Panc1 (cell line): ENCODE measurements around the gene PFKFB3. TPM values are rescaled to one million over a fixed set of nuclear protein-coding genes. Genes with fewer than 3 reads are reported as not detected.

Experiments
- ATAC-seq: fragments of 200-7000 bp; cut with Tn5 transposase; 2 replicates; pipeline ENCODE4 v1.9.1; 2020; ENCODE audit warnings: mild to moderate bottlenecking, moderate library complexity
- BruUV-seq: library from RNA; stranded (reverse); fragments of 400-500 nt; replicated peaks from 2 replicates; lab custom pipeline; 2021; lab: Mats Ljungman, UMichigan
- CTCF ChIA-PET: fragments of 300-600 bp; sonication (Branson Sonifier 250); formaldehyde crosslinking; loops from one replicate; lab custom pipeline; 2022; ENCODE audit warnings: antibody characterized with exemption; lab: Charles Lee
- POLR2A ChIA-PET: fragments of 300-600 bp; sonication (Branson Sonifier 250); formaldehyde crosslinking; loops from one replicate; lab custom pipeline; 2022; ENCODE audit warnings: antibody characterized with exemption; lab: Charles Lee
- DNase-seq: peaks from one replicate; pipeline ENCODE4 v3.0.0-alpha.2; 2010; ENCODE audit warnings: low read depth, low spot score
- H3K27ac ChIP-seq: 2 replicates; pipeline ENCODE4 v1.5.1; 2011; ENCODE audit warnings: mild to moderate bottlenecking, low read length, inconsistent platforms
- H3K27me3 ChIP-seq: fragments of 200-500 bp; sonication (Bioruptor generic); 2 replicates; pipeline ENCODE4 v1.6.0; 2014; ENCODE audit warnings: low read length, inconsistent platforms; ENCODE audit not compliant: control insufficient read depth, insufficient read depth
- H3K36me3 ChIP-seq: fragments of 200-500 bp; sonication (Bioruptor generic); 2 replicates; pipeline ENCODE4 v1.5.1; 2014; ENCODE audit warnings: inconsistent platforms, mild to moderate bottlenecking, low read length, moderate library complexity; ENCODE audit not compliant: control insufficient read depth, insufficient read depth
- H3K4me1 ChIP-seq: 2 replicates; pipeline ENCODE4 v1.5.1; 2011; ENCODE audit warnings: inconsistent platforms, mild to moderate bottlenecking, low read length, moderate library complexity; ENCODE audit not compliant: control insufficient read depth, insufficient read depth
- H3K4me3 ChIP-seq, 2 experiments: 2 replicates each; pipeline ENCODE4 v1.5.1; 2011 to 2012; ENCODE audit warnings: low read depth in 2 of 2, low read length in 2 of 2, mild to moderate bottlenecking in 2 of 2, inconsistent platforms in 1 of 2, moderate library complexity in 1 of 2
- H3K9me3 ChIP-seq: fragments of 200-500 bp; sonication (Bioruptor generic); 2 replicates; pipeline ENCODE4 v1.5.1; 2014; ENCODE audit warnings: low read depth, mild to moderate bottlenecking, inconsistent platforms, low read length, moderate library complexity; ENCODE audit not compliant: control insufficient read depth, insufficient read depth
- POLR2AphosphoS5 ChIP-seq: IDR thresholded peaks from 2 replicates; pipeline ENCODE4 v1.6.1; 2012; ENCODE audit warnings: mild to moderate bottlenecking, low read depth, low read length, moderate library complexity
- SIN3A ChIP-seq: IDR thresholded peaks from 2 replicates; pipeline ENCODE4 v1.6.1; 2012; ENCODE audit warnings: low read depth, mild to moderate bottlenecking, low read length, moderate library complexity, borderline replicate concordance; ENCODE audit not compliant: insufficient read depth
- TCF7L2 ChIP-seq: IDR thresholded peaks from 2 replicates; pipeline ENCODE4 v1.6.1; 2011; ENCODE audit warnings: mild to moderate bottlenecking, low read depth, low read length, inconsistent platforms
- in situ Hi-C: cut with HindIII; loops from 2 replicates; pipeline ENCODE4 v1.10.0; 2016; ENCODE audit warnings: low sequenced_read_pairs, low pct_unique_long_range_greater_than_20kb
- intact Hi-C: fragments of 100-400 bp; cut with micrococcal nuclease; formaldehyde crosslinking; loops from one replicate; pipeline ENCODE4 v1.10.0; 2022; ENCODE audit not compliant: unreplicated experiment
- total RNA-seq: library from RNA; stranded (reverse); gene quantifications from one replicate; pipeline ENCODE4 v1.2.1, GENCODE V29; 2021; ENCODE audit not compliant: unreplicated experiment
- TF ChIP-seq, protein P1 (sequence below): fragments of 450-650 bp; IDR thresholded peaks from 2 replicates; pipeline ENCODE4 v1.5.1; 2017; ENCODE audit warnings: mild to moderate bottlenecking
- TF ChIP-seq, protein P2 (sequence below), 2 experiments: IDR thresholded peaks; 2 replicates each; pipeline ENCODE4 v1.6.1; 2011 to 2012; ENCODE audit warnings: low read depth in 2 of 2, control low read depth in 1 of 2, low read length in 1 of 2, mild to moderate bottlenecking in 1 of 2, moderate library complexity in 1 of 2; ENCODE audit not compliant: insufficient read depth in 1 of 2

PFKFB3 gene
- total RNA-seq, 1 experiment from 2014 or later, result 17.1 TPM

DNA sequence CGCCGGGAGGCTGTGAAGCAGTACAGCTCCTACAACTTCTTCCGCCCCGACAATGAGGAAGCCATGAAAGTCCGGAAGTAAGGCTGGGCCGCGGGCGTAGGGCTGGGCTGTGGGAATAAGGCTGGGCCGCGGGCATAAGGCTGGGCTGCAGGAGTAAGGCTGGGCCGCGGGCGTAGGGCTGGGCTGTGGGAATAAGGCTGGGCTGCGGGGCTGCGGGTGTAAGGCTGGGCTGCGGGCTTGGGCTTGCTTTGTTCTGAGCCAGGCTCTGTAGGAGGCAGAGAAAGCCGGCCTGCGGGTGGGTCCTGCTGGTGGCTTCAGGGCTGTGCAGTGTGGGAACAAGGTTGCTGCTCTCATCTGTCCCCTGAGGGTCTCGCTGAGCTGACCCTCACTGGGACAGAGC lies 12.5 kb downstream of the PFKFB3 start:
- Histone ChIP-seq H3K27me3 (no peaks in the 10 kb centered on the region), H3K4me1 (no peaks in the 10 kb centered on the region), H3K27ac (no peak overlapping the region), H3K9me3 (no peaks in the 10 kb centered on the region), H3K4me3 (no peak overlapping the region), H3K36me3 (no peaks in the 10 kb centered on the region)
- in situ Hi-C loops, result no loop called here
- intact Hi-C loops, result no loop called here
- no peak for DNase-seq
- BruUV-seq, result no TSS peak
- ChIA-PET POLR2A (no interaction called here), CTCF (no interaction called here)
- TF ChIP-seq, protein P1, sequence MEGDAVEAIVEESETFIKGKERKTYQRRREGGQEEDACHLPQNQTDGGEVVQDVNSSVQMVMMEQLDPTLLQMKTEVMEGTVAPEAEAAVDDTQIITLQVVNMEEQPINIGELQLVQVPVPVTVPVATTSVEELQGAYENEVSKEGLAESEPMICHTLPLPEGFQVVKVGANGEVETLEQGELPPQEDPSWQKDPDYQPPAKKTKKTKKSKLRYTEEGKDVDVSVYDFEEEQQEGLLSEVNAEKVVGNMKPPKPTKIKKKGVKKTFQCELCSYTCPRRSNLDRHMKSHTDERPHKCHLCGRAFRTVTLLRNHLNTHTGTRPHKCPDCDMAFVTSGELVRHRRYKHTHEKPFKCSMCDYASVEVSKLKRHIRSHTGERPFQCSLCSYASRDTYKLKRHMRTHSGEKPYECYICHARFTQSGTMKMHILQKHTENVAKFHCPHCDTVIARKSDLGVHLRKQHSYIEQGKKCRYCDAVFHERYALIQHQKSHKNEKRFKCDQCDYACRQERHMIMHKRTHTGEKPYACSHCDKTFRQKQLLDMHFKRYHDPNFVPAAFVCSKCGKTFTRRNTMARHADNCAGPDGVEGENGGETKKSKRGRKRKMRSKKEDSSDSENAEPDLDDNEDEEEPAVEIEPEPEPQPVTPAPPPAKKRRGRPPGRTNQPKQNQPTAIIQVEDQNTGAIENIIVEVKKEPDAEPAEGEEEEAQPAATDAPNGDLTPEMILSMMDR, result no peak
- TF ChIP-seq POLR2AphosphoS5 (no peak), SIN3A (no peak), TCF7L2 (no peak)
- TF ChIP-seq, protein P2, sequence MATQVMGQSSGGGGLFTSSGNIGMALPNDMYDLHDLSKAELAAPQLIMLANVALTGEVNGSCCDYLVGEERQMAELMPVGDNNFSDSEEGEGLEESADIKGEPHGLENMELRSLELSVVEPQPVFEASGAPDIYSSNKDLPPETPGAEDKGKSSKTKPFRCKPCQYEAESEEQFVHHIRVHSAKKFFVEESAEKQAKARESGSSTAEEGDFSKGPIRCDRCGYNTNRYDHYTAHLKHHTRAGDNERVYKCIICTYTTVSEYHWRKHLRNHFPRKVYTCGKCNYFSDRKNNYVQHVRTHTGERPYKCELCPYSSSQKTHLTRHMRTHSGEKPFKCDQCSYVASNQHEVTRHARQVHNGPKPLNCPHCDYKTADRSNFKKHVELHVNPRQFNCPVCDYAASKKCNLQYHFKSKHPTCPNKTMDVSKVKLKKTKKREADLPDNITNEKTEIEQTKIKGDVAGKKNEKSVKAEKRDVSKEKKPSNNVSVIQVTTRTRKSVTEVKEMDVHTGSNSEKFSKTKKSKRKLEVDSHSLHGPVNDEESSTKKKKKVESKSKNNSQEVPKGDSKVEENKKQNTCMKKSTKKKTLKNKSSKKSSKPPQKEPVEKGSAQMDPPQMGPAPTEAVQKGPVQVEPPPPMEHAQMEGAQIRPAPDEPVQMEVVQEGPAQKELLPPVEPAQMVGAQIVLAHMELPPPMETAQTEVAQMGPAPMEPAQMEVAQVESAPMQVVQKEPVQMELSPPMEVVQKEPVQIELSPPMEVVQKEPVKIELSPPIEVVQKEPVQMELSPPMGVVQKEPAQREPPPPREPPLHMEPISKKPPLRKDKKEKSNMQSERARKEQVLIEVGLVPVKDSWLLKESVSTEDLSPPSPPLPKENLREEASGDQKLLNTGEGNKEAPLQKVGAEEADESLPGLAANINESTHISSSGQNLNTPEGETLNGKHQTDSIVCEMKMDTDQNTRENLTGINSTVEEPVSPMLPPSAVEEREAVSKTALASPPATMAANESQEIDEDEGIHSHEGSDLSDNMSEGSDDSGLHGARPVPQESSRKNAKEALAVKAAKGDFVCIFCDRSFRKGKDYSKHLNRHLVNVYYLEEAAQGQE (IDR thresholded peaks at IDR 0.05; ENCODE audit: insufficient read depth in 1 of 2, low read depth in 2 of 2, low read length in 1 of 2), result no peak
- no peak for ATAC-seq

- intact Hi-C loops, result no loop called here
- H3K27me3 ChIP-seq, result no peaks in the 10 kb centered on the region
- in situ Hi-C loops, result no loop called here
- no peak for DNase-seq
- ATAC-seq, result no peak
- H3K4me3 ChIP-seq, result no peak overlapping the region
- no peaks in the 10 kb centered on the region for H3K36me3 ChIP-seq
- BruUV-seq, result no TSS peak
- POLR2A ChIA-PET, result interaction anchor here (0.6 kb wide), 1 partner anchor 34 kb away, joined by 3 read pairs; no protein-coding TSS in a partner anchor
- H3K4me1 ChIP-seq, result no peaks in the 10 kb centered on the region
- TF ChIP-seq, protein P2 (IDR thresholded peaks at IDR 0.05; ENCODE audit: insufficient read depth in 1 of 2, low read depth in 2 of 2, low read length in 1 of 2), result no peak
- no peak for TF ChIP-seq SIN3A
- TF ChIP-seq, protein P1, result no peak
- H3K27ac ChIP-seq, result no peak overlapping the region
- CTCF ChIA-PET, result no interaction called here
- no peaks in the 10 kb centered on the region for H3K9me3 ChIP-seq
Observed at GRCh38 chr10:6215683-6216484, 13.2 kb downstream of the PFKFB3 start.
